ENCODE measurements around the gene LIPA.
"Not testable (repeated sequence)": the region's sequence is repeated elsewhere in the genome, so short reads cannot be mapped to it uniquely, and the experiment has no call there.

The LIPA gene

DNA sequence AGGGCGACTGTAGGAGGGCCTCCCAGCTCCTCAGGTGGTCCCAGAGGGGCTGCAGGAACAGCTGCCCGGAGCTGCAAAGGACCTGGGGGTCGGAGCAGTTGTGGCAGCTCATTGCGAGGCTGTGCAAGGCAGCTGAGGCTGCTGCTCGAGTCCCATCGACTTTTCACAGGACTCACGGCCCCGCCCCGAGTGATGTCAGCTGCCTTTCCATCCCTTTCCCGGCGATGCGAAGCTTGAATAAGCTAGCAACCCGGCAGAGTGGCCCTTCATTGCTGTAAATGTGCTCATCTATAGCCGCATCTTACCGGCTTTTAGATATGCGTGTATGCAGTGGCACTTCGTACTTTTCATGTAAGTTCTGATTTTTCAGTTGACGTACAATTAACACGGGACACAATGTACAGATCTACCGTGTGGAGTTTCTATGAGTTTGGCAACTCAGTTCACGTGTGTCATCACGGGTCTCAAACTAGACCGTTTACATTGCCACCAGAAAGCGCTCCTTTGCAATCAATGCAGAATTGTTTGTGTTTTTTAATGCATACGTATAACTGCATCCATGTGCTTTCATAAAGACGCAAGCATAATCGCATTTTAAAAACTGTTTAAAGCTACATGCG is 44.3 kb downstream of the LIPA start, which contains the start of gene CH25H:
TSS of gene CH25H (minus strand) at position 137 of the 620 bp plus-strand sequence. CDS start at position 112, 25 bp downstream.
- FAIRE-seq: no peak

DNA sequence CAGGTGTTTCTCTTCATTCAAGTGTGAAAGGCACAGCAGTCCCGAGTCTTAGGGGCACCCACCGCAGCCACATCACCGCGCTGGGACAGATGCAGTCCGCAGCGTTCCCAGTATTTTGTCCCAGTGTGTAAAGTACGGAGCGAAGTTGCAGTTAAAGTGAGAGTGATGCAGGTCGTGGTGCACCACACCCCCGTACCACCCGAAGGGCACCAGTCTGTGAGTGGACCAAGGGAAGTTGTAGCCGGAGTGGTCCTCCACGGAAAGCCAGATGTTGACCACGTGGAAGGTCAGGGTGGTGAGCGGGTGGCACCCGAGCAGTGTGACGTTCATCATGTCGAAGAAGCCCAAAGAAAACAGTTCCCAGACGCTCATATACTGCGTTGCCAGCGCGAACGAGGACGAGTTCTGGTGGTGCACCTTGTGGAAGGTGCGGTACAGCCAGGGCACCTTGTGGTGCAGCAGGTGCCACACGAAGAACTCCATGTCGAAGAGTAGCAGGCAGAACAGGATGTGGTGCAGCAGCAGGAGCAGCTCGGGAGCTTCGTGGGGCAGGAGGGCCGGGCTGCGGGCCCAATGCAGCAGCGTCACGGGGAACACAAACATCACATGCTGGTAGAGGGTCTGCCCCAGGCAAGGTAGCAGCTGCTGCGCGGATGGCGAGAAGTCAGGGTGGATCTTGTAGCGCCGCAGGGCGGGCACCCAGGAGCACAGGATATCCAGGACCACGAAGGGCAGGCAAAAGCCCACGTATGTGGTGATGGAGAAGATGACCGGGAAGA is 45.0 kb downstream of the LIPA start:
- FAIRE-seq: no peak

DNA sequence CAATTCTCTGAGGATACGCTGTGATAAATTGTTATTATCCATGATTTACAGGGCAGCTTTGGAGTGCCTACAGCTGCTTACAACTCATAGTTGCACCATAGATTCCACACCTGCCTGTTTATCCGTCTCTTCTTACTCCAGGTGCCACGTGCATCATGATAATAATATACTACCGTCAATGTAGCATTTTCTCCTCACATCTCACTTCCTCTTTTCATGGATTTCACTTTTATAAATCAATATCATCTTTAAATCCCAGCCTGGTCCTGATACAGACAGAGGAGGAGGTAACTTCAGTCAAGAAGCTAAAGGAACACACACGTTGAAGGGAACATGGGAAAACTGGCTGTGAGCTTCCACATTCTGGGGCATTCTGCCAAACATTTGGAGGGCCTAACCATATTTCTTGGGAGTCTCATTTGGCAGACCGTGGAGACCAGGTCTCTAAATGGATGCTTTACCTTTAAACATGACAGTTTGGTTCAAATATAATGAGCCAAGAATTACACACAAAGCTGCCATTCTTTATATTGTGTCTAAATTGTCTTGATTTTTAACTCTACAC is 46.9 kb downstream of the LIPA start:
- FAIRE-seq: no peak

DNA sequence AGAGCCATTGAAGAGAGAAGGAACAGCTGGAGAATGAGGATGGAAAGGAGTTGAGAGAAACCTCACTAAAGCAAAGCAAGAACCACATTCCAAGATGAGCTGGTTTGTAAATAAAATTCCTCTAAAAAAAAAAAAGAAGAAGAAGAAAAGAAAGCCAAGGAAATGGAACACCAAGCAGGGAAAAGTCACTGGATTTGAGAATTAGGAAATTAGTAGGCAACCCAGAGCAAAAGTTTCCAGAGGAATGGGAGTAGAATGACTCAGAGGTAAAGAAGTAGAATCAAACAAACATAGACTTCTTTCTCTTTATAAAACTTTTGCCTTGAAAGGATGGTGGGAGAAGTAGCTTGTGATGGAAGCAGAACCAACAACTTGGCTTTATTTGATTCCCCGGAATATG is 48.3 kb downstream of the LIPA start:
- no peak for FAIRE-seq

- FAIRE-seq: no peak
Observed at GRCh38 chr10:89202033-89202425, 49.5 kb downstream of the LIPA start.

DNA sequence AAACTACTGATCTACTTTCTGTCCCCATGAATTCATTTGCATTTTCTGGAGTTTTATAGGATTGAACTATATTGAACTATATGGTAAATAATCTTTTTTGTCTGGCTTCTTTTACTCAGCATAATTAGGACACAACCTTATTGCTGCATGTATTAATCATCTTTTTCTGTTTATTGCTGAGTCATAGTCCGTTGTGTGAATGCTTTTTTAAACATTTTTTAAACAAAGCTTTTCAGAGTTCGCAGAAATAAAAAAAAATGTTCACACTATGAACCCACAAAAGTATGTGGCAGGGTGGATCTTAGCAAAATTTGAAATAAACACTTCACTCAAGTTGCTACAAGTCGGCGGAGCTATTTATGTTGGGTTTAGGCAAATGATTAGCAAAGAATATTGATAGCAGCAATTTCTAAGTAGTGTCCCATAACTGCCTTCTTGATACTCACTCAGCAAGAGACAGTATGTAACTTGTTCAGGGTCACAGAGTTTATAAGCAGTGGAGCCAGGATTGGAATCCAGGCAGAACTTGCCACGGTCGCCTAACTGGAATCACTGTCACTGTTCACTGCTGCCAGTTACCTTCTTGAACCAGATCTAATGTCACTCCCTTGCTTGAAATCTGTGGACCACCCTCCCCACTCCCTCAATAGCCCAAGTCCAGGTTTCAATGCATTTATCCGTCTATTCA is 50.1 kb downstream of the LIPA start:
- no peak for FAIRE-seq

DNA sequence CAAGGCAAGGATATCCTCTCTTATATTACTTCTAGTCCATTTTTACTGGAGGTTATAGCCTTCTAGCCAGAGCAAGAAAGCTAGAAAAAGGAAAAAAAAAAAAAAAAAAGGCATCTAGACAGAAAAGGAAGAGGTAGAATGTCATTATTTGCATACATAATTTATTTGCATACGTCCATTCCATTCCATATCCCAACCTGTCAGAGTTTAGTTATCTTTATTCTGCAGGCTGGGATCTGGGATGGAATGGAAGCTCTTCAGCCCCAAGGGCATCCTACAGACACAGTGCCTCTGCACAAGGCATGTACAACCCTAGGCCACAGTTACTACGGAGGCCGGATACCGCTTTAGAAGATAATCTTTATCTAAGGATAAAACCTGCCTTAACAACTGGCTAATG is 54.1 kb downstream of the LIPA start:
- no peak for FAIRE-seq

DNA sequence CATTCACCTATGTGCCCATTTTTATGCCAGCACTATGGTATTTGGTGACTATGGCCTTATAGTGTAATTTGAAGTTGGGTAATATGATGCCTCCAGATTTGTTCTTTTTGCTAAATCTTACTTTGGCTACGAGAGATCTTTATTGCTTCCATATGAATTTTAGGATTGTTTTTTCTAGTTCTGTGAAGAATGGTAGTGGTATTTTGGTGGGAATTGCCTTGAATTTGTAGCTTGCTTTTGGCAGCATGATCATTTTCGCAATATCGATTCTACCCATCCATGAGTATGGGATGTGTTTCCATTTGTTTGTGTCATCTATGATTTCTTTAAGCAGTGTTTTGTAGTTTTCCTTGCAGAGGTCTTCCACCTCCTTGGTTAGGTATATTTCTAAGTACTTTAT is 60.3 kb downstream of the LIPA start:
- not testable (repeated sequence) for FAIRE-seq

- FAIRE-seq: no peak
Observed at GRCh38 chr10:89189211-89189734, 62.3 kb downstream of the LIPA start.

DNA sequence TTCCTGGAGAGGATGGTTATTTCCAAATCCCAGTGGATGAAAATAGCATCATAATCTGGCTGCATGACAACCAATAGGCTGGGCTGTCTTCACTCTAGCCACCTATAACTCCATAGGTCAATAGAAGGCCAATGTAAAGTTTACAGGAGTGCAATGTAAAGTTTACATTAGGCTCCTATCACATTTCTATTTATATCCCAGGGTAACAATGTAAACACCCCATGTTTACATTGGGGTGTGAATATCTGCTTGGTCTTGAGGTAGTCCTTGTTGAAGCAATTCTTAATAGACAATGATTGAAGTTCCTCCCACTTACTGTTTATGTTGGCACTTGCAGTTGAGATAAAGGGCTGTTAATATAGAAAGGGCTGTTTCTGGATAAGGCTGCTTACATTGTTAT is 65.9 kb downstream of the LIPA start:
- no peak for FAIRE-seq

DNA sequence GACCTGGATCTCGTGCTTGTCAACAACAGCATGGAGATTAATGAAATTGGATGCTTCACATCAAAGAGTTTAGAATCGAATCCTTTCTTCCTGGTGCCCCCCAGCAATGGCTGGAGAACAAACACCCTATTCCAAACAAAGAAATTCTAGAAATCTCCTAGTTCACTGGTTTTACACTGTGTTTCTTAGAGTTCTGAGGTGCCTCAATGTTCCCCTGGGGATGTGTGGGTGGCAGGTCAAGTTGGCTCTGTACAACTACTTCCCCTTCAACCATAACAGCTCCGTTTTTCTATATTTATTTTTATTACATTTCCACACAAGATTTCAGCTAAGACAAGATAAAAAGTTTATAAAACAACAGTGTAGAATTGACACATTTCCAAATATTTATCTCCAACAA is 66.9 kb downstream of the LIPA start:
- no peak for FAIRE-seq

DNA sequence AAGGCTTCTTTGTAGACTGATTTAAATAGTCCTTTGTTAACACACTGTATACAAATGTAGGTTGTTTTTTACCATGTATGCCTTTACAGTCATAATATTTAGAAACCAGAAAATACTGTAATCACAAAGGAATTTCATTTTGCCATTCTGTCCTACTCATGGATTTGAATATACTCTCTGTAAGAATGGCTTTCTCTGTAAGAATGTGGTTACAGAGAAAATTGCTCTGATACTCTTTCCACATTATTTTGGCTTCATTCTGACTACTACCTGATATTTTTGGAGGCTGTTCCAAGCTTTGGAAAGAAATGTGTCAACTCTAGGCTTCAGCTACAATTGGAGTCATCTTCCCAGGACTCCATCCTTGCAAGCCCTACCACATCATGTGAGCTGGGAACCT is 68.0 kb downstream of the LIPA start:
- FAIRE-seq: no peak

- no peak for FAIRE-seq
Observed at GRCh38 chr10:89182894-89183293, 68.7 kb downstream of the LIPA start.

DNA sequence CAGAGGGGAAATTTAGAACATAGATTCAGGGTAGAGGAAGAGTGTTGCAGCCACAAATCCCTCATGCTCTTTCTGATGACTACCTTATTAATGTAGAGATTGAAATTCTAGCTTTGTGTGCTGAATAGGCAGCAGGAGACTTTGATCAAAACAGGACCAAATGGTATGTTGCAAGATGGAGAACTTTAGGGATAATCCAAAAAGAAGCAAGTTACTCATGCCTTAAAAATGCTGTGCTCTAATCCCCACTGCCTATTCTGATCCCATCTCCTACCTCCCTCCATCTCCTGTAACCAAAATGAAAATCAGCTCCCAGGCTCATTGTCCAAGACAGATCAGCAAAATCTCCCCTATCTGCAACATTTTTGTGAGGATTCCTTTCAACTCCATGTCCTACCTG is 75.8 kb downstream of the LIPA start:
- FAIRE-seq: no peak

GRCh38 chr10:89173075-89173474 is 78.5 kb downstream of the LIPA start:
- FAIRE-seq: no peak

DNA sequence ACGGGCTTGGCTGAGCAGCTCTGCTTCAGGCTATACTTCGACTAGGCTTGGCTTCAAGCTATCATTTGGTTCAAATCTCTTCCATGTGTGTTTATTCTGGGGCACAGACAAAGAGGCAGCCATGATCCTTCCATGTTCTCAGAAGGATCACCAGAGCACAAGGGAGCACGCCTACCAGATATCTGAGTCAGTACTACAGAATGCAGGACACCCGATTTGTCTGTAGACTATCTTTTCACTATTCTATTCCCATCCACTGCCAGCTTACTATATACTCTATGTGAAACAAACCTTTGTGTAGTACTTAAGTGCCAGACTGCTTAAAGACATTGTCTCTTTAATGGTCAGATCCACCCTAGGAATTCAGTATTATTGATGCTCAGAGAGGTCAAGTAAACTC is 79.6 kb downstream of the LIPA start:
- FAIRE-seq: no peak

DNA sequence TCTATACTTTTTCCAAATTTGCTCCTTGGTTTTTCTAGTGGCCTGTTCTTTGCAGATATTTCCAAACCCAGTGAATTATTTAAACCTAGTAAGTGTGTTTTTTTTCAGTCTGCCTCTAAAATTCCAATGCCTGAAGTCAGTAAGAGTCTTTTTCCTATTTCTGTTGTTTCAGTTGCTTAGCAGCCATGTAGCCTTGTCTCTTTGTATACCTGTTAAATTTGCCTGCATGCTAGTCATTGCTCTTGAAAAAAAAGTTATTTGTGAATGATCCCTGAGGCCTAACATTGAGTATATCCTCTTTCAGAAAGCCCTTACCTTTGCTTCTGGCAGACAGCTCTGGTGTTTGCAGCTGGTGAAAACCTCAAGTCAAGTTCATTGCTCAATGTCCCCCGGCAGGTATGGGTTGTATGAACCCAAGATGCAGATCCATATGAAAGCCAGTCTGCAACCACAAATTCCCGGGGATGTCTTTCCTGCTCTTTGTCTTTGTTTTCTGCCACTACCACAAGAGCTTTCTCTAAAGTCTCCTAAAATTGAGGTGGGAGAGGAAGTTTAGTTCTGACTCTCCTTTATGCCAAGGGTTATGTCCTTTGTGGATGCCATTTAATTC is 80.2 kb downstream of the LIPA start:
- no peak for FAIRE-seq

DNA sequence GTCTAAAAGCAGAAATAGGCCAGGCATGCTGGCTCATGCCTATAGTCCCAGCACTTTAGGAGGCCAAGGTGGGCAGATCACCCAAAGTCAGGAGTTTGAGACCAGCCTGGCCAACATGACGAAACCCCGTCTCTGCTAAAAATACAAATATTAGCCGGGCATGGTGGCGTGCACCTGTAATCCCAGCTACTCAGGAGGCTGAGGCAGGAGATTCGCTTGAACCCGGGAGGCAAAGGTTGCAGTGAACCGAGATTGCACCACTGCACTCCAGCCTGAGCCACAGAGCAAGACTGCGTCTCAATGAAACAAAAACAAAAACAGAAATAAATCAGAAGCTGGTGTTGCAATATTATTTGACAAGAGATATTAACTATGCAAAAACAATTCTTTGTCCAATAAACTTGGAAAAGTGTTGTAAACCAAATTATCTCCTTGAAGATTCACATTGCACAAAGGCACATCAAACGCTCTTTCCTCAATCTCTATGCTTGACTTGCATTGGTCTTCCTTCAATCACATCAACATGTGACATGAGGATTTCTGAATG is 83.1 kb downstream of the LIPA start:
- FAIRE-seq: not testable (repeated sequence)

DNA sequence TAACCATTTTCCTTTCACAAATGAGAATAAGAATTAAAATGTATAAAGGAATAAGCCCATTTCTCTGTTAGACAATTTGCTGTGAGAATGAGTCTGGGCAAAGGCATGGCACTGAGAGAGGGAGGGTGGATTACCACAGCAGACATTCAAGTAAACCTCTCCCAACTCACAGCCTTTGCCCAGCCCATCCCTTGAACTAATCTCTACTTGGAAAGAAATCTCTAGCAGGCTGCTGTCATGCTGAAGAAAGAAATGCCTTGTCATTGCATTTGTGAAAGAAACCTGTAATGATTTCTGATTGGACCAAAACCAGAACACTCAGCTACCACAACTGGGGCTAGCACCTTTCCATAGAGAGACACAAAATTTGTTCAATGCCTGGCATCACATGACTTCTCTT is 83.7 kb downstream of the LIPA start:
- FAIRE-seq: no peak

DNA sequence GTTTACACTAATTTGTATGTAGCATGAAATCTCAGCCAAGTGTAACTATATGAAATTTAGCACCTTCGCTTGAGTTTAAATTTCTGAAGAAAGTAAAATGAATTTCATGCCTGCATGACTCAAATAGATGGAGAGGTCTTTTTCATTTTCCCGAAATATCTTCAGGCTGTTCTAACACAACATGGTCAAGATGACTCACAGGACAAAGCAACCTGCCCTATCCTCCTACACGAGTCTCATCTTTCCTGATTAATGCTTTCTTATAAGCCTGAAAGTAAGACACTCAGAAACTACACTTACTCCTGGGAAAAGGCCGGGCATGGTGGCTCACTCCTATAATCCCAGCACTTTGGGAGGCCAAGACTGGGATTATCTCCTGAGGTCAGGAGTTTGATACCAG is 85.7 kb downstream of the LIPA start:
- FAIRE-seq: no peak

DNA sequence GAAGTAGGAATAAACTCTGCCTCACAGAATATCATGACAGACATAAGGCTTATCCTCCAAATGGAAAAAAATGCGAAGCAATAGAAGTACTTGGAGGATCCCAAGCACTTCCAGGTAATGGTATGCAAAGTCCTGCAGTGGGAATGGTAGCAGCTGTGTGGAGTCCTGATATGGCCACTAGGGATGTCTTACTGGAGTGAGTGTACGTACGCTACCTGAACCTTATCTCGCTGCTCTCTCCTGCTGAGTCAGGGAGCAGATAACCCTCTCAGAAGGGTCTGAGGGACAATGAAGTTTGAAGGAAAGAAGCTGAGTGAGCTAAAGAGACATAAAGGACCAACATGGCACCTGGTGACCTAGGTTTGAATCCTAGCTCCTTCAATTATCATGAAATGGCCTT is 86.7 kb downstream of the LIPA start:
- no peak for FAIRE-seq

DNA sequence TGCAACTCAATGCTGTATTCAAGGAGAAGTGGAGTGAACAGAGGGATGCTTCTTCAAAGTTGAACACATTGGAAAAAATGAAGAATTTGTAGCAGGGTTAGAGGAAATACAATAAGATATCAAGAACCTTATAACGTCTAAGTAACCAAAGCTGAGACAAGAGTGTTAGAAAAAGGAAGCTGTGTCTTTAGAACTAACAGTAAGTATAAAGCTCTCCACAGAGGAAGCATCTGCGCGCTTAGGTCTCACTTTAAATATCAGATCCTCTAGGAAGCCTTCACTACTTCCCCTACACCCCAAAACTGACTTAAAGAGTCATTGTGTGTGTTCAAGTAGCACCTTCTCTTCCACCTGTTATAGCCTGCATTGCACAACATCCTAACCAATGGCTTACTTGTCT is 87.5 kb downstream of the LIPA start:
- FAIRE-seq: no peak
